ENCODE measurements around the gene NFKB1.

Gene NFKB1

DNA sequence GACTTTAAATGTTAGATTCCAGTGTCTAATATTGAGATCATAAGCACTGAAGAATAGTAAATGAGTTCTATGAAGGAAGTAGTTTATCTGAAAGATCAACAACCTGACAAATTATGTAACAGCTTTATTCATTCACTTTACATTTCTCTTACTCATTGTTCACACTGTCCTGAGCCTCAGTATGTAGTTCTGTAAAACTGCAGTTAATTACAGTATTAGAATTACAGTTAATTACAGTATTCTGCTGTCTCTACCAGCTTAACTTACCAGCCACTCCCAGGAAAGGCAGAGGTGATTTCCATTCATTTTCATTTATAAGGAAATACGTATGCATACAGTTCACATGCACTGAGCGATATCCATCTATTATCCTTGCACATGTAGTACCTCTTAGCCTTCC, 32.7 kb downstream of the NFKB1 start:
- DNase-seq = no peak

DNA sequence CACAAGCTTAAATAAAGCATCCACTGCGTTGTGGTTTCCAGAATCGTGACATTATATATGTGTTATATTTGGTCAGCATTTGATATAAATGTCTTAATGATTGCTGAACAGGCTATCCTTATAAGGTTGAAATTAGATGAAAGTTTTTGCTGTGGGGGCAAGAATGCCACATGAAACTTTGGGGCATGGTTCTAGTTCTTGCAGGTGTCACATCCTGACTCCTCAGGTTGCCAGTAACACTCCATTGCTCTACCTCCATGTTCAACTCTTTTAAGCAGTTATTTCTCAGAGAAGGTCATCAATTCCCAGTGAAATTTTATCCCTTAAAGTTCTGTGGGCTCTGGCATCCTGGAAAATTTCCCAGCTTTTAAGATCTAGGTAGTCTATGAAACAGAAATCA, 33.7 kb downstream of the NFKB1 start:
- no peak for DNase-seq

DNA sequence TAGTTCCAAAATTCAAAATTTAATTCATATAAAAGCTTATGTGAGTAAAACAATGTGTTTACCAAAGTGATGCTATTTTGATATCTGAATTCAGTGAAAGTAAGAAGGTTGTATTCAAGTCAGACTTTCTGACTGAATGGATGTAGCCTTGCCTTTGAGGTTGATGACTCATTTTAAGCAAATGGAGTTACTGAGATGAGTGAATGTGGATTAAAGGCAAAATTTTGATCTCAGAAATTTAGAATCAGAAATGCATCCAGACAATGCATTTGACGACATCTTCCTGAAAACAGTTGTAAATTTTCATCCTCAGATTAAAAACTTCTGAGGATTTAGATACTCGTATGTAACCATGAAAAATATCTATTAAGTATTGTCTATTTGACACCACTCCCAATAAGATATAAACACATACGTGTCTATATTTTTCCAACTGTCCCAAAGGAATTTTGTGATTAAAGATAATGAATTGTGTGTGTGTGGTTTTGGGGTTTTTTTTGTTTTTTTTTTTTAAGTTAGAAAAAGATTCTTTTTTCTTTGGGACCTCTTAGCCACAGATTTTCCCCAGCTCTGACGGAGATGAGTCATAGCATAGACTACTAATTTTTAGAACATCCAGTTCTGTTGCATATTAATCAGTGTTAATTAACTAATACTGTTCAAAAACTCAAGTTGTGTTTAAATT, 34.4 kb downstream of the NFKB1 start:
- no peak for DNase-seq

DNA sequence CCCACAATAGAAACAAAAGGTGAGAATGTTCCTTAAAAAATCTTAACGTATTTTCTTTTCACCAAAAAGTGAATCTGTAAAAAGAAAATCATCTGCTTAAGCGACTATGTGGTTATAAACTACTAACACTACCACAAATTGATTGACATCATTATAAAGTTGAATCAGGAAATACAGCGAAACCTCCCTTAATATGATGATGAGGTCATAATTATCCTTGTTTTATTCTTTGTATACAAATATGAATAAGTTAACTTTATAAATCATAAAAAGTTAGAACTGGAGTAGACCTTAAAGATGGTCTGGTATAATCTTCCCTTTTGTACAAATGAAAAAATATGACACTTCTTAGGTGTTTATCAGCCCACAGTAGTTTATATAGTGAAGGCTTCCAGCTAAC, 35.6 kb downstream of the NFKB1 start:
- no peak for DNase-seq

DNA sequence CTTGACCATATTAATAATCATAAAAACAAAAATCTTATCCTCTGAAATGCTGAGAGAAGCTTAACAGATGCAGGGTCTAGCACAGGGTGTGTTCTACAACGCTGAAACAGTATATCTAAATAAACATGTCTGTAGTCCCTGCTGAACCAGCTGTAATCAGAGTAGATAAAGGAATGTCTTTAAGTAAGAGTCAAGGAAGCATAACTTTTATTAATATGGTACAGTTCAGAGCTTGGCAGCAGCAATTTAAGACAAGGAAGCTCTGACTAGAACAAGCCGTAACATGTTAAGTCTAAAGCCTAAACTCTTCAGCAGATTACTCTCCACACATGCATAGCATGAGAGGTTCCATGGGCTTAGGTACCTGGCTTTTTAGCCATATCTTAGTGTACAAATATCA, 36.1 kb downstream of the NFKB1 start:
- DNase-seq = no peak

DNA sequence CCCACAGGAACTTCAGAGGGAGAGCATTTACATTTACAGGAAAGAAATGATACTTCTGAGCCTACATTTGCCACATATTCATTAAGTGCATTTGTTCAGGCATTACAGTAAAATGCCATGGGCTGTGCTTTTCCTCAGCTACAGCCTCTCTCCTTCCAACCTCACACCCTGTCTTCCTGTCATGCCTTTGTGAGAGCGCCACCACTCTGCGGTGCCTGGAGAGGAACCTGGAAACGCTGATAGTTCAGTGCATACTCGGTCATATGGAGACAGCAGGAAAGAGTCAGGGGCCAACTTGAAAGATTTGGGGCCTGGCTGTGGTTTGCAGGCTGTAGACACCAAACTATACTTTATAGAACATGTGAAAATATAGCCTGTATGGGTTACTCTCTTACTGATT, 40.5 kb downstream of the NFKB1 start:
- DNase-seq = no peak

DNA sequence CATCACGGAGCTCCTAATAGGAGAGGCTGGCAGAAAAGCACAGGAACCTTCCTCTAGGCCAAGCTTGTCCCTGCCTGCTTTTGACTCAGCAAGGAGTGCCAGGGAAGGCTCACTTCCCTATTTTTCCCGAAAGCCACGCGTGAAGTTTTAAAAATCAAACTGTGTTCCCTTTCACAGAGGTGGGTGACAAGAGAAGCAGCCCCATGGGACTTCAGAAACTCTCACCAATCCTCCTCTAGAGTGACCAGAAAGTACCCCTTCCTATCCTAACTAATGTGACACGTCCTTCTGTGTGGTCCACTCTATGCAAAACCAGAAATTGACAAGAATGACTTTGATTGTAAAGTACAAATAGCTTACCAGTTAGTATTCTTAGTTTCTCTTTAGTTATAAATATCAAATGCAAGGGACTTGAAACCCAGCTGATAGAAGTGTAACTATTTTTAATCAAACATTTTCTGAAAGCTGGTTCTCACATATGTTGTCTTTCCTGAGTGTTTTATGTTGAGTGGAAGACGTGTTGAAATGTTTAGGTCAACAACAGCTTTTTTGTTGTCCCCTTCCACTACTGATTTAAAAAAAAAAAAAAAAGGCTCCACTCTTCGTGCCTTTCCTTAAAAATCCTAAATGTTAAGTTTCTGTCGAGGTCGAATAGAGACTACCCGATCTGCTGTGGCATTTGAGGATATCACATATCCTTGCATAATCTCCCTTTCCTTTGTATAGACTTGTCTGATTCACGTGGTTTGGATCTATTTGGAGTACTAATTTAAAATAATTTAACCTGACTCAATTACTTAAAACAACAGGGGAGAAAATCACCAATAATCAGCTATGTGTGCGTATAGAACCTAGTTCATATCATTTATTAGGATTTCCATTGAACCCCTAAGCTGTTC, 42.1 kb downstream of the NFKB1 start:
- DNase-seq = no peak

DNA sequence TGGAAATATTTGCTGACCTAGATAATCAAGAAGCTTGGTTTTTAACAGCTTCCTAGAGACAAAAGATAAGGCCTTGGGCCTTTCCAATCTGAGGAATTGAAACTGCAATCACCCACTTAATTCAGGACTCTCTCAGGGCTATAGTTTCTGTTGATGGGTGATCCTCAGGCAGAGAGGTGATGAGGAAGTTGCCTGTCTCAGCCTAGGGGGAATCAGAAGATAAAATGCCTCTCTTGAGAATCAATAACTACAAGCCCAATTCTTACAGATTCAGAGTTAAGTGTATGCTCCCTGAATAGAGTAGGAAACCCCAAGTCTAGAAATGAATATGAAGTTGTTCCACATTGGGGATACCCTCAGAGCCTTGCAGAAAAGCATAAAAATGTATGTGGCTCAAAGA, 45.5 kb downstream of the NFKB1 start:
- no peak for DNase-seq

DNA sequence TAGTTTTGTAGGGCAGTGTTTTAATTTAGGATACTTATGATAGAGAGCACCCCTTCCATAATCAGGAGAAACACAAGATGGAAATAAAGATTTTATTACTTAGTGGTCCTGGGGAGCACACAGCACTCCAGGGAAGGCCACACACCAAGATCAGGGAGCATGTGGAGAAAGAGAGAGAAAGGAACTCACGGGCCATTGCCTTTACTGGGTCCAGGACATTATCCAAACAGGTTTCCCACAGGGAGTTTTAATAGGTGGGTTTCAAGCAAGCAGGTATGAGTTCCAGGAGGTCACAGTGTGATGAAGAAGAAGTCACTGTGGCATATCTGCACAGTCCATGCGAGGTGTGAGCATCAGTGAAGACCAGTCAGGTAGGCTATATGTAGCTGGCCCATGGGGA, 46.8 kb downstream of the NFKB1 start:
- no peak for DNase-seq

DNA sequence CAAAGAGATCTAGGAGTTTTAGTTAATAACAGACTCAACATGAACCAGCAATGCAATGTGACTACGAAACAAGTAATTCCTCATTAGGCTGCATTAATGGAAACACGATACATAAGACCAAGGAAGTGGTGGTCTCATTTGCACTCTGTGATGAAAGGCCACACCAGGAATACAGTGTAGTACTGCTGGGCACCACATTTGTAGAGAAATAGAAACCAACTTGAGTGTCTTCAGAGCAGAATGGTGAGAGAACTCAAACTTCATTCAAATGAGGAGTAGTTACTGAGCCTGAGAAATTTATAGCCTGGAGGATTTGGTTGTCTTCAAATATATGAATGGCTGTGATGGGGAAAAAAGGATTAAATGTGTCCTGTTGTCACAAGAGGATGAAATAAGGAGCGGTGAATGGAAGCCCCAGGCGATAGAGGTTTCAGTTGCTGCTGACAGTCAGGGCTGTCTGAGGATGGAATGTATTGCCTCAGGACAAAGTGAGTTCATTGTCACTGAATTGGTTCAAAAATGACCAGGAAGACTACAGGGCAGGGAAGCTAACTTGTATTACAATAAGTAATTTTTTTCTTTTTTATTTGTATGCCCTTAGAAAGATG, 50.9 kb downstream of the NFKB1 start:
- DNase-seq = no peak

DNA sequence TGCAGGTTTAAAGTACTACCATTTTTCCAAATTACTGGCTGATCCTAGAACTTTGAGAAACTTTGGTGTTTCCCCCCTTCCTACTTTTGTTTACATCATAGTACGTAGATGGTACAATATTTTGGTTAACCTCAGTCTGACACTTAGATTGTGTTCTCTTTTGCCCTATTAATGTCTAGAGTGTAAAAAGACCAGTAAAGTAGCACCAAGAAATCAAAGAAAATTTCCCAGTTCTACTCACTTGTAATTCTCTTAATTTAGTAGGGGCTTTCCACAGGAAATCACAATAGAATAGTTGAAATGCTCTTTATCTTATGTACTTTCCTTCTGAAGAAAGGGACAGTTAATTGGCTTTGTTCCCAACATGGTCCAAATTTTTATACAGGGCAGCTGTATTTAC, 51.6 kb downstream of the NFKB1 start:
- no peak for DNase-seq

DNA sequence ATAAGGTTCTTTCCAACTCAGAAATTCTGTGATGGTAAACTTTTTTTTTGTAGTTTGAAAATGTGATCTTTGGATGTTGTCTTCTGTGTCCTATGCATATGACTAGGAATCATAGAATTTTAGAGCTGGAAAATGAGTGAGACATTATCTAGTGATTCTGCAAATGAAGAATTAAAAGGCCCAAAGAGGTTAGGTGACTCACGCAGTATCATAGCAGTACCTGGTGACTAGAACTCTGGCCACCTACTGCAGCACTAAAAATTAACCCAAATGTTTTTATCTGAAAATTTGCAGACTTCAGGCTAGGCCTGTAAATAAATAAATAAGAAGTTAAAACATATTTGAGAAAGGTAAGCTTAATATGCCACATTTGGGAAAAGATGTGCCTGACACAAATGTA, 52.8 kb downstream of the NFKB1 start:
- no peak for DNase-seq

DNA sequence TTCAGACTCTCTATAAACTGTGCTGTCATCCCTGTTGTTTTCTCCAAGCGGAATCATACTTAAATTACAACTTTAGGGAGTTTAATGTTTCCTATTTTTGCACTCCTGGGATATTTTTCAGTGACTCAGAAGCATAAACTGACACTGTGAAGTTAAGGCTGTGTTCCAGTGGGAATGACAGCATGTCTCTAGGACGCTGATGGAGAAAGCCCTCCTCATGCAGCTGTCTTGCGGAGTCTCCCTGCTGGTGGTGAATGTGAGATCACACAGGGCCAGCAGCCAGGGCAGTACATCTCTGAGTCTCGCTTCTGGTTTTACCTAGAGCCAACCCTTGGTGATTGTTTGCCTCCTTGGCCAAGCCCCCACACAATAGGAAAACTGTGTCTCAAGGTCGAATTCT, 53.3 kb downstream of the NFKB1 start:
- DNase-seq = no peak

DNA sequence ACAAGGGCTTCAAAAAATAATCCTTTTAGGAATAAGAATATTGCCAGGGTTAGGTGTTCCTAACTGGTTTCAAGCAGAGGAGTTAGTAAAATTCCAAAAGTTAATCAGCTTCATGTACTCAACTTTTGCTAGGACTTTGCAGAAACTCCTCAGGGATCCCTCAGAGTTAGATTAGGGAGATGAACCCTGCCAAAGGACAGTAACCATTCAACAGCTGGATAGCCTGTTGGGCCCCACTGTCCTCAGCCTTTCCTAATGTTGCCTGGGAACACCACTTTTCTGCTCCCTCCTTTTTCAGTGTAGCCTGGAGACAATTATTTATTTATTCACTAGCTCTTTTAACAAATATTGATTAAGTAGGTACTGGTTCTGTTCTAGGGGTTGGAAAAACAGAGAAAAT, 53.8 kb downstream of the NFKB1 start:
- DNase-seq = no peak

DNA sequence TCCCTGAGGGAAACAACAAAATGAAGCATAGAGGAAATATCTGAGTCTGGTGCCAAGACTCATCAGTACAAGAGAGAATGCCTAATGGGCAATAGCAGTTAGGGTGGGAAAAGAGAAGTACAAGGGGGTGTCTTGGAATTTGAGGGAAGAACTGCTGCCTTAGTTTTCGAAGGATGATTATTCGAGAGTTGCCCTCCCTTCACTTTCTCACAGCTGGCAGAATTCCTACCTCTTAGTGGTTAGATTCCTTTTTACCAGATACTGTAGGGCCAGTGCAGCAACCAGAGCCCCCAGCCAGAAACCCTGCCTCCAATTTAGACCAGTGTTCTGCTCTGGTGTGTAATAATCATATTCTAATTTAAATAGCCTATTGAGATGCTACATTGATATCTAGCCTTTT, 56.5 kb downstream of the NFKB1 start:
- no peak for DNase-seq

DNA sequence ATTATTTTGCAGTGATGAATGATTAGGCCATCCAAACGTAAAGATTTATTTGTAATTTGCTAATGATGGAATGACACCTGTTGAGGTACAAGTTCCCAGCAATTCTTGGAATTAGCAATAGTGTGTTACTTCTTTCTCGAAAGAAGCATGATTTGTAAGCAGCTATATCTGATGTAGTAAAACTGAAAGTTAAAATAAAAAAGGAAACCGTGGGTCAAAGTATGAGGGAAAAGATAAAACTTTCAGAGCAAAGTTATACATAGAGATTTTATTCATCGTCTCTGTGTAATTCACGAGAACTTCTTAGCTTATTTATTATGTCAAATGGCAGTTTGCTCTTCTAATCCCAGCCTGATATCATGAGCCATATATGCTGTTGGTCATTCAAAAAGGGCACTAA, 59.0 kb downstream of the NFKB1 start:
- no peak for DNase-seq

DNA sequence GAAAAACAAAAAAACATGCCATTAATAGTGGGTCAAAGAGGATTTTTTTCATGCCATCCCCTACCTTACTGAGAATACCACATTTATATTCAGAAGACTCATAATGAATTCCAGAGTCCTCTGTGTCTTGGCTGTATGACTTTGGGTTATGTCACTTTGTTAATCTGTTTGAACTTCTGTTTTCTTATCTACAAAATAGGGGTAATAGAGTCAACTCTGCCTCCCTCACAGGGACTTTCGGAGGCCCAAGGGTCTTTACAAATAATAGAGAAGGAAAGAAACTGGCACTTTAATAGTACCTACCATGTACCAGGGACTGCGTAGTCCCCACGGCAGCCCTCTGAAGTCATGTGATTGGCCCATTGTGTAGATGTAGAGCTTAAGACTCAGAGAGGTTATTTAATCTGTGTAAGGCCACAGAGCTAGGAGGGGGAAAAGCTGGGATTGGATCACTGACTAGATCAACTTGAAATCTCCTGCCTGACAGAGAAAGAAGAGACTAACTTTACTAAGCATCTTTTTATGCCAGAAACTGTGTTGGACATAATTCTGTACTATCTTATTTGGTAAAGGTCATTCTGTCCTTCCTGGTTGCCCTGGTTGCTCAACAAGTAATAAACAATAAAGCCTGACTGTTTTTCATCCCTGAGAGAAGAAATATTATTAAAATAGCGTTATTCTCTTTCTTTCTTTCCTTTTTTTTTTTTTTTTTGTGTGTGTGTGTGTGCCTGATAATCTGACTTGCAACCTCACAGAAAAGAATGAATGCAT, 59.6 kb downstream of the NFKB1 start:
- DNase-seq = no peak

DNA sequence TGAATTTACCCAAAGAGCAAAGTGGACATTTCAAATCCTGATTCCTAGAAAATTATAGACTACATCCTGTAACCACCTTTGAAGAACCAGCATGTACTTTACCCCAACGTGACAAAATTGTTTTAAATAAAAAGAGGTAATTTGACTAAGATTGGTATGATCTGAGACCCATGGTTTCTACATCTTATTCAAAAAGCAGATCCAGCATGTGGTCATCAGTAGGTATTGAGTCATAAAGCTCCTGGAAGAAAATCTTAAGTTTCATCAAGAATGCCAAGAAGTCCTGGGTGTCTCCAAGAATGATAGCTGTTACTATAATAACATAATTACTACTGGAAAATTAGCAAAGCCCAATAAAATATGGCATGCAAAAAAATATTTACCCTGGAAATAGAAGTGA, 61.8 kb downstream of the NFKB1 start:
- DNase-seq = no peak

DNA sequence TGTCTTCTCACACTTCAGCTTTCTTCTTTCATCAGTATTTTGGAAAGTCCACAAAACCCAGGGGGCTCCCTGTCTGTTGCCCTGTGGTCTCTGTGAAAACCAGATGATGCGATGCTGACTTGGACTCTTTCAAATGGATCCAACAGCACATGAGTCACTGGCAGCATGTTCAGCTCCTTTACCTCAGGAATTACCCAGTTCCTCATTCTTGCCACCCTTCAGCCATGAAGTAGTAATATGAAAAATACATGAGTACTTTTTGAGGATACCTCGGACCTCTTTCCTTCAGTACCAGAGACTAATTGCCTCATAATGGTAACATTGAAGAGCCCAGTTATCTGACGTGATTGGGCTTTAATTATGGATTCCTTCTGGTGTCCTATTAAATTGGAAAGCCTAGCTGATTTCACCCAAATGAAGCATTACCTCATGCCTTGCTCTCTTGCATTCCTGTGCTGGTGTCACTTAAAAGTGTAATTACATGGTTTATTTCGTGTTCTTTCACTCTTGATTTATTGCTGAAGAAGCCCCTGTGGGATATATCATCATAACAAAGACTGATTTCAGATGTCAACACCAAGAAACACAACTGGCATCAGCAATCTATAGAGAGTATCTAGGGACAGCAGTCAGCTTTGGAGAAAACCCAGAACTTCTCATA, 63.4 kb downstream of the NFKB1 start:
- DNase-seq = no peak

DNA sequence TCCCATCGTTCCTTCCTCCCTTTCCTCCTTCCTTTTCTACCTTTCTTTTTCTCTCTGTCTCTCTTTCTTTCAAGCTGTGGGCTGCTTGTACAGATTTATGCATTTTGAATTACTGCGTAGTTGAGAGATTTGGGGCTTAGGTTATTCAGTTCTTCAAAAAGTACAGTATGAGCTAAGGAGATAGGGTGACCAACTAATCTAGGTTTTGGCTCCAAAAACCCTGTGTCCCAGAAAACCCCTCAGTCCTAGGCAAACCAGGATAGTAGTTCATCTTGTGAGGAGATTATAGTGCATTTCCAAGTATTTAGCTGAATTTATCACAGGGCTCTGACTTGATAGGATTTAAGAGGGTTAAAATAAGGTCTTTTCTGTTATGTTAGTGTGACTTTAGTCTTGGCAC, 64.5 kb downstream of the NFKB1 start:
- no peak for DNase-seq

DNA sequence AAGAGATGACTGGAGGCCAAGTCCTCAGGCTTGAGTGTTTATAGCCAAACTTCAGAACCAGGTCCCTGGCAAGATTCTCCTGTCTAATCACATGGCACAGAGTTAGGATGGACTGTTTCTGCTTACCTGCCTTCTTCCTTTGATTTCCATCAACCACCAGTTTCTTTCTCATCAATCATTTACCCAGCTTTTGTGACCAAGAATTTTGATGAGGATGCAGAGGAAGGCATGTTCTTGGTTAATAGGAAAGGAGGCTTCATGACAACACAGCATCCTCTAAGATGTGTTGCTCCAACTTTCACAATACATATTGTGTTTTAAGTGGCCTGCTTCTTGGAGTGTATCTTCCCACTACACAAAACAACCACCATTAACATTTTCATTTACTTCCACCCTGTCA, 65.3 kb downstream of the NFKB1 start:
- DNase-seq = no peak

DNA sequence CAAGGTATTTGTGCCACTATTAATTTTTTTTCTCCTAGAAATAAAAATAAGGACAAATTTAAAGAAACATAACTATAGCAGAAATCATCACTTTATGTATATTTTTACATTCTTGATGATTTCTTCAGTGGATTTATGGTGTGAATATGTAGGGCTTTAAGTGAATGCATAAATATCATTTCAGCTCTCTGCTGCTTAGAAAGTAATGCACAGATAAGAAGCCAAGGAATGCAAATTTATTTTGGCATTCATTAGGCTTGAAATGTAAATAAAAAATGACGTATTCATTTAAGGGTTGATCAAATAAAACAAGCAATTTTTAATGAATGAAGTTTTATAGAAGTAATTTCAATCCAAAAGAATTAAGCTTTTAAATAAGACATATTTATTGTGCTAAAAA, 66.3 kb downstream of the NFKB1 start:
- DNase-seq = no peak

DNA sequence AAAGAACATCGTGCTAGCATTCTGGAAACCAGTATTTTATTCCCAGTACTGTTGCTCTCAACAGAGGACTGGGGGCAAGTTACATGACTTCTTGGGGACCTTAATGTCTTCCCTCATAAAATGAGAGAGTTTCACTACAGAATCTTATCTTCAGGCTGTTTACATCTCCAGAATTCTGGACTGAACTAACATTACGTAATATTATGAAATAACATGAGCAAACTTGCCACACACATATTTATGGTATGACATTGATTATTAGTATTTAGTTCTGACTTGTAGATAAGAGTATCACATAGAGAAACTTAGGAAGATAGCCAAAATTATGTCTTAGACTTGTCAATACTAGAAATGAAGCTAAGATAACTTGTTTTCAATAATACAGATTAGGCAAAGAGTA, 68.0 kb downstream of the NFKB1 start:
- DNase-seq = no peak
